HG03095 (cell line): ENCODE data around the gene SLC44A4.
"Not testable (repeated sequence)": the region's sequence is repeated elsewhere in the genome, so short reads cannot be mapped to it uniquely, and the experiment has no call there.

ENCODE experiments used
- ATAC-seq: cut with Tn5 transposase; IDR thresholded peaks from one replicate; pipeline ENCODE4 v1.9.1; 2021; ENCODE audit warnings: moderate library complexity; ENCODE audit not compliant: unreplicated experiment

Gene SLC44A4

GRCh38 chr6:31878726-31879125 lies at the start of gene SLC44A4:
Gene SLC44A4 (minus strand): TSS chr6:31878997. CDS start chr6:31878980, 17 bp downstream.
- ATAC-seq = no peak

GRCh38 chr6:31928672-31928939 lies 49.8 kb upstream of the SLC44A4 start:
- ATAC-seq = no peak

GRCh38 chr6:31927863-31928671 lies 49.3 kb upstream of the SLC44A4 start:
- no peak for ATAC-seq

DNA sequence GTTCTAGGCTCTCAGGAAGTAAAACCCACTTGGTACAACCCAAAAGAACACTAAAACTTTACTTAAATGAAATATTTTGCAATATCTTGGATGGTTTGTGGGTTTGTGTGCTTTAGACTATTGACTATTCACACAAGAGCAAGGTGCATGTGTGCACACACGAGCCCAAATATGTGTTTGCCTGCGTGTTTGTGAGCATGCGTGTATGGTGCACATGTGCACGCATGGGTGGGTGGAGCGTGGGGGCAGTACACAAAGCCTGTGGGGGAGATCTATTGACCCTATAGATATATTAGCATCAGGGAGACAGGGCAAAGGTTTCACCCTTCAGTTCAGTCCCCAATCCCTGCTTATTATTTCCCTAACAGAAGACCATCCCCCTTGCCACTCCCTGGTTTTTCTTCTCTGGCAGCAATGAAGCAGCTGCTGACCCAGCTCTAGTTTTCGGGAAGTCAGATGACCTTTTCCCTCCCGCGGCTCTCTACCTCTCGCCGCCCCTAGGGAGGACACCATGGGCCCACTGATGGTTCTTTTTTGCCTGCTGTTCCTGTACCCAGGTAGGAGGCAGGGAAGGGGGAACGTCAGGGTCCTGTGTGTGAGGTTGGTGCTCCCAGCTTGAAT lies 48.6 kb upstream of the SLC44A4 start, which contains the start of gene C2:
C2 (plus strand) TSS at position 476 of the 621 bp plus-strand sequence; CDS start at position 512, 36 bp downstream.
- ATAC-seq = no peak

- ATAC-seq = no peak
Measured at GRCh38 chr6:31922942-31923341, 44.1 kb upstream of the SLC44A4 start.

DNA sequence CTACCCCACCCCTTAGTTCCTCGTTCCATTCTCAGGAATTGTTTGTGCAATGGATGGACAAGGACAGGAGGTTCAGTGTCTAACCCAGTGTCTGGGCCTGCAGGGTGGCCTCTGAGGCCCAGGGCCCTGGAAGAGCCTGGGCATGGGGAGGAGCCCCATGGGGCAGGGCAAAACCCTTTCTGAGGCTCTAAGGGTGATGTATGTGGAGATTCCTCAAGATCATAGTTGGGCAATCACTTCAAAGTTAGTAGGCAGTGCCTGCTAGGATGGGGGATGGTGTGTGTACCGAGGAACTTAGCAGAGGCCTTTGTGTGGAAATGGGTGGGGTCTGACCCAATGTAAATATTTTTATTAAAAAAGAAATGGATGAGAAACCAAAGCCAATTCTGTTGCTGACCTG lies 42.0 kb upstream of the SLC44A4 start:
- ATAC-seq = no peak

DNA sequence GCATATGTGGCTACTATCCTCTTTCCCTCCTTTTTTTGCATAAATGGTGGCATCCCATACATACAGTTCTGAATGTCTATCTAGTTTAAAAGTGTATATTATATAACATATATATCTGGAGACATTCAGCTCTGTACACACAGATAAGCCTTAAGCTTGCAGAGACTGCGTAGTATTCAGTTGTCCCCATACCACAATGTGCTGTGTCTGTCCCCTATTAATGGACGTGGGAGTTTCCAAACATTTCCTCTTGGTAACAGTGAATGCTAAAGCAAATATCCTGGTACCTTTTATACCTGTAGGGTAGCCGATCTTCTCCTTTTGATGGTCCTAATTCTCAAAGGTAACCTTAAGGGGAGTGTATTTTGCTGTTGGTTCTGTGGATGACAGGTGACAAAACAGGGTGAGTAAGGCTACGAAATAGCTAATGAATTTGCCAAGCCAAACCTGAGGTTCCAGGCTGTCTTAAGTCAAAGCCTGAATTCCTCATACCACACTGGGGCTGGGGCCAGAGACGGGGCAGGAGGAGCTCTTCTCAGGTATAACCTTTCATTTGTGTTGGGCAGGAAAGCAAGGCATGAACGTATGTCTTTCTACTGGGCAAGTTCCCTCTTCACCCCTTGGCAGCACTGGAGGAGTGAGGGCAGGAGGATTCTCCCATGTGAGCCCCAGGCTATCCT lies 41.0 kb upstream of the SLC44A4 start:
- no peak for ATAC-seq

GRCh38 chr6:31918069-31918720 lies 39.4 kb upstream of the SLC44A4 start:
- no peak for ATAC-seq

- ATAC-seq = no peak
Measured at GRCh38 chr6:31915756-31916155, 37.0 kb upstream of the SLC44A4 start.

GRCh38 chr6:31915351-31915750 lies 36.6 kb upstream of the SLC44A4 start:
- no peak for ATAC-seq

DNA sequence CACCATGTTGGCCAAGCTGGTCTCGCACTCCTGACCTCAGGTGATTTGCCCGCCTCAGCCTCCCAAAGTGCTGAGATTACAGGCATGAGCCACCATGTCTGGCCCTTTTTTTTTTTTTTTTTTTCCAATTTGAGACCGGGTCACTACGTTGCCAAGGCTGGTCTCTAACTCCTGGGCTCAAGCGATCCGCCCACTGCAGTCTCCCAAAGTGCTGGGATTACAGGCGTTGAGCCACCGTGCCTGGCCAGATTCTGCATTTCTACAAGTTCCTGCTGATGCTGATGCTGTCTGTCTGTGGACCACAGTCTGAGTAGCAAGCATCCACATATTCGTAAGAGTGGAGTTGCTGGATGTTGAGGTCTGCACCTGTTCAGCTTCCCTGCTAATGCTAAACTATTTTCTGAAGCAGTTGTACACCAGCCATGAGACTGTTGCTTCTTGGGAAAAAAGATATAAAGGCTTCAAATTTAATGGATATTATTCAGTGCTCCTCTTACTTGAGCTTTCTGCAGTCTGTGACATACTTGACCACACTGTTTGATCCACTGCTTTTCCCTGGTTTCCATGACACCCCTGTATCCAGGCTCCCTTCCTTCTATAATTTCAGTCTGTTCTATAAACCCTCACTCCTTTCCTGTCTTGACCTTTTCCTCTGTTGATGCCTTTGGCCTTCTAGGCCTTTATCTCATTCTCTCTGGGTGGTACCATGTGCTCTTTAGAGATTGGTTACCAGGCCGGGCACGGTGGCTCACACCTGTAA lies 33.2 kb upstream of the SLC44A4 start:
- ATAC-seq = no peak

GRCh38 chr6:31909298-31909697 lies 30.5 kb upstream of the SLC44A4 start:
- ATAC-seq = not testable (repeated sequence)

- peak; percentile 69 for ATAC-seq
Measured at GRCh38 chr6:31908791-31909190, 30.0 kb upstream of the SLC44A4 start.

GRCh38 chr6:31908255-31908654 lies 29.5 kb upstream of the SLC44A4 start:
- ATAC-seq = not testable (repeated sequence)

DNA sequence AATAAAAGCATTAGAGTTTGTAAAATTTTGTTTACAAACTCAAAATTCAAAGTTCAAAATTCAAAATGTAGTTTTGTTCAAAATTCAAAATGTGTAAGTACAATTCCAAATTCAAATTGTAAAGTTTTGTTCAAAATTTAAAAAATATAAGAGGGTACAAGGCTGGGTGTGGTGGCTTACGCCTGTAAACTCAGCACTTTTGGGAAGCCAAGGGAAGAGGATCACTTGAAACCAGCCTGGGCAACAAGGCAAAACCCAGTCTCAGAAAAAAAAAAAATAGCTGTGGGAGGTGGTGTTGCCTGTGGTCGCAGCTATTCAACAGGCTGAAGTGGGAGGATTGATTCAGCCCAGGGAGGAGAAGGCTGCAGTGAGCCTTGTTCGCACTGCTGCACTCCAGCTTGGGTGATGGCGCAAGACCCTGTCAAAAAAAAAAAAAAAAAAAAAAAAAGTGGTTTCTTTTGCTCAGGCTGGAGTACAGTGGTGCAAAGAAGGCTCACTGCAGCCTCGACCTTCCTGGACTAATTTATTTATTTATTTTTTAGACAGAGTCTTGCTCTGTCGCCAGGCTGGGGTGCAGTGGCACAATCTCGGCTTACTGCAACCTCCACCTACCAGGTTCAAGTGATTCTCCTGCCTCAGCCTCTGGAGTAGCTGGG lies 28.5 kb upstream of the SLC44A4 start:
- ATAC-seq = no peak

DNA sequence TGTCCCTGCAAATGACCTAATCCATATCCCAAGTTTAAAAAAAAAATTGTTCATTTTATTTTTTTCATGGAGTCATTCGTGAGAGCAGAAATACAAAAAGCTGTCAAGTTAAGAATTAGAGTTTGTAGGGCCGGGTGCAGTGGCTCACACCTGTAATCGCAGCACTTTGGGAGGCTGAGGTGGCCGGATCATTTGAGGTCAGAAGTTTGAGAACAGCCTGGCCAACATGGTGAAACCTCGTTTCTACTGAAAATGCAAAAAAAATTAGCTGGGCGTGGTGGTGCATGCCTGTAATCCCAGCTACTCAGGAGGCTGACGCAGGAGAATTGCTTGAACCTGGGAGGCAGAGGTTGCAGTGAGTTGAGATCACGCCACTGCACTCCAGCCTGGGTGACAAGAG lies 27.9 kb upstream of the SLC44A4 start:
- ATAC-seq = not testable (repeated sequence)

- no peak for ATAC-seq
Measured at GRCh38 chr6:31906122-31906521, 27.3 kb upstream of the SLC44A4 start.

DNA sequence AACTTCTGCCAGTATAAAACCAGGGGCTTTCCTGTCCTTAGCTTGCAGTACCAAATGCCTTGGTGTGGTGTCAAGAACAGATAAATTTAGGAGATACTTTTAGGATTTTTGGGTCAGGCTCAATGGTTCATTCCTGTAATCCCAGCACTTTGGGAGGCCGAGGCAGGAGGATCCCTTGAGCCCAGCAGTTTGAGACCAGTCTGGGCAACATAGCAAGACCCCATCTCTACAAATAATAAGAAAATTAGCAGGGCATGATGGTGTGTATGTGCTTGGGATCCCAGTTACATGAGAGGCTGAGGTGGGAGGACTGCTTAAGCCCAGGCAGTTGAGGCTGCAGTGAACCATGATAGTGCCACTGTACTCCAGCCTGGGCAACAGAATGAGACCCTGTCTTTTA lies 26.2 kb upstream of the SLC44A4 start:
- no peak for ATAC-seq

GRCh38 chr6:31903957-31904356 lies 25.2 kb upstream of the SLC44A4 start:
- ATAC-seq = no peak

DNA sequence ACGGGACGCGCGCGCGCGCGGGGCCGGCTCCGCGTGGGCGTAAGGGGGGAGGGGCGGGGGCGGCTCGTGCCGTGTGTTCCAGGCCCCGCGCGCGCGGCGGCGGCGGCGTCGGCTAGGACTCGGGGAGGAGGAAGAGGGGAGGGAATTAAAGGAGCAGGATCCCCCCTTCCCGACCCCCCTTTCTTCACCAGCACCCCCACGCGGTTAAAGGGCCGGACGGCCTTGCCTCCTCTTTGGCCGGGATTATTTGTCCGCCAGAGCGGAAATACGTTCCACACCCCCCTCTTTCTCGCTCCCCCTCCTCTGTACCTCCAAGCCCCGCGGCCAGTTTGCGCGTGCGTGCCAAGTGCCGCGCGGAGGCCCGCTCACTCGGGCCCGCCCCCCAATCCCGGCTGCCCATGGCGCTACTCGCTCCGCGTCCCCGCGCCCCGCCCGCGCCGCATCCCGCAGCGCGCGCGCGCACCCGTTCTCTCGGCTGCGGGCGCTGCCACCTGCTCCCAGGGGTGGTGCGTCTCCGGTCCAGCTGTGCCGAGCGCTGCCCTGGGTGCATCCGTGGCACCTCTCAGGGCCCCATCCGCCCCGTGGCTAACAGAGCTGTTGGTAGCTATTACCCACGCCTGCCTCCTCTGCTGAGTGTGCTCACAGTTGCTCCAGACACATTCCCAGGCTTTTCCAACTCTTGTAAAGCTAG lies 23.3 kb upstream of the SLC44A4 start, which contains the start of gene ZBTB12:
ZBTB12 (minus strand) TSS at position 134 of the 691 bp plus-strand sequence. CDS start 781 bp downstream, outside the sequence.
- ATAC-seq = no peak
